Measurements from ENCODE around the gene ZSWIM6.

The ZSWIM6 gene

DNA sequence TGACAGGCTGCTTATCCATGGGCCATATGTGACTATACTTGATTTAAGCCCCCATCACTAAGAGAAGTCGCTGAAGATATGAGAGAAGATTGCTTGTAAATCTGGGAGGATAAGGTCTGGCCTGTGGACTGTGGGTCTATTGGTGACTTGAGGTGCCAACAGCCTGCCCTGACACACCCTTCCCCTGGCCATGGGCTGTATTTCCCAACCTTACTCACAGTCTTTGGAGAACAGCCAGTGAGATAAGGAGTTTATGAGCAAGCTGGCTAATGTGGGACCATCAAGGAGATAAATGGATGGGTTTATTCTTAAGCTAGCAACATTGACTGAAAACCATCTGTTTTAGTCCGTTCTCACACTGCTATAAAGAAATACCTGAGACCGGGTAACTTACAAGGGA is 231.3 kb downstream of the ZSWIM6 start:
- TF ChIP-seq, protein P1, sequence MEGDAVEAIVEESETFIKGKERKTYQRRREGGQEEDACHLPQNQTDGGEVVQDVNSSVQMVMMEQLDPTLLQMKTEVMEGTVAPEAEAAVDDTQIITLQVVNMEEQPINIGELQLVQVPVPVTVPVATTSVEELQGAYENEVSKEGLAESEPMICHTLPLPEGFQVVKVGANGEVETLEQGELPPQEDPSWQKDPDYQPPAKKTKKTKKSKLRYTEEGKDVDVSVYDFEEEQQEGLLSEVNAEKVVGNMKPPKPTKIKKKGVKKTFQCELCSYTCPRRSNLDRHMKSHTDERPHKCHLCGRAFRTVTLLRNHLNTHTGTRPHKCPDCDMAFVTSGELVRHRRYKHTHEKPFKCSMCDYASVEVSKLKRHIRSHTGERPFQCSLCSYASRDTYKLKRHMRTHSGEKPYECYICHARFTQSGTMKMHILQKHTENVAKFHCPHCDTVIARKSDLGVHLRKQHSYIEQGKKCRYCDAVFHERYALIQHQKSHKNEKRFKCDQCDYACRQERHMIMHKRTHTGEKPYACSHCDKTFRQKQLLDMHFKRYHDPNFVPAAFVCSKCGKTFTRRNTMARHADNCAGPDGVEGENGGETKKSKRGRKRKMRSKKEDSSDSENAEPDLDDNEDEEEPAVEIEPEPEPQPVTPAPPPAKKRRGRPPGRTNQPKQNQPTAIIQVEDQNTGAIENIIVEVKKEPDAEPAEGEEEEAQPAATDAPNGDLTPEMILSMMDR (IDR thresholded peaks at IDR 0.05; ENCODE audit: insufficient read depth, low read length, poor library complexity, severe bottlenecking): no peak
- TF ChIP-seq EZH2phosphoT487 (conservative IDR thresholded peaks at IDR 0.05; ENCODE audit: low read length): no peak
- Histone ChIP-seq H3K9ac (ENCODE audit: low read length) (no peak overlapping the region), H3K4me2 (ENCODE audit: low read depth, low read length, poor library complexity, severe bottlenecking) (no peak overlapping the region), H3K9me2 (replicated peaks; ENCODE audit: insufficient read depth, low read length) (no peaks in the 10 kb centered on the region), H3K4me3 (ENCODE audit: insufficient read depth, low read length, poor library complexity, severe bottlenecking) (no peak overlapping the region), H3K79me2 (ENCODE audit: insufficient read depth, low read length) (no peaks in the 10 kb centered on the region), H2AFZ (ENCODE audit: low read depth, low read length, severe bottlenecking) (no peak overlapping the region), H4K20me1 (ENCODE audit: low read depth, low read length) (no peaks in the 10 kb centered on the region), H3K9me3 (ENCODE audit: insufficient read depth, low read length) (no peaks in the 10 kb centered on the region), H3F3A (ENCODE audit: insufficient read depth) (no peaks in the 10 kb centered on the region), H3K27ac (ENCODE audit: low read depth, low read length) (no peak overlapping the region), H3K36me3 (ENCODE audit: low read length) (no peaks in the 10 kb centered on the region), H3K27me3 (ENCODE audit: low read length) (no peaks in the 10 kb centered on the region)

GRCh38 chr5:61567337-61567736 is 235.3 kb downstream of the ZSWIM6 start:
- H3K4me2 ChIP-seq (ENCODE audit: low read depth, low read length, poor library complexity, severe bottlenecking): no peak overlapping the region
- H3K4me3 ChIP-seq (ENCODE audit: insufficient read depth, low read length, poor library complexity, severe bottlenecking): no peak overlapping the region
- H3K36me3 ChIP-seq (ENCODE audit: low read length): no peaks in the 10 kb centered on the region
- H4K20me1 ChIP-seq (ENCODE audit: low read depth, low read length): no peaks in the 10 kb centered on the region
- H3K9ac ChIP-seq (ENCODE audit: low read length): no peak overlapping the region
- H3K9me3 ChIP-seq (ENCODE audit: insufficient read depth, low read length): no peaks in the 10 kb centered on the region
- H3K27ac ChIP-seq (ENCODE audit: low read depth, low read length): no peak overlapping the region
- H3F3A ChIP-seq (ENCODE audit: insufficient read depth): no peaks in the 10 kb centered on the region
- TF ChIP-seq, protein P1 (IDR thresholded peaks at IDR 0.05; ENCODE audit: insufficient read depth, low read length, poor library complexity, severe bottlenecking): no peak
- no peak for TF ChIP-seq EZH2phosphoT487 (conservative IDR thresholded peaks at IDR 0.05; ENCODE audit: low read length)
- H3K9me2 ChIP-seq (replicated peaks; ENCODE audit: insufficient read depth, low read length): no peaks in the 10 kb centered on the region
- H3K79me2 ChIP-seq (ENCODE audit: insufficient read depth, low read length): no peaks in the 10 kb centered on the region
- H2AFZ ChIP-seq (ENCODE audit: low read depth, low read length, severe bottlenecking): no peak overlapping the region
- H3K27me3 ChIP-seq (ENCODE audit: low read length): no peaks in the 10 kb centered on the region

DNA sequence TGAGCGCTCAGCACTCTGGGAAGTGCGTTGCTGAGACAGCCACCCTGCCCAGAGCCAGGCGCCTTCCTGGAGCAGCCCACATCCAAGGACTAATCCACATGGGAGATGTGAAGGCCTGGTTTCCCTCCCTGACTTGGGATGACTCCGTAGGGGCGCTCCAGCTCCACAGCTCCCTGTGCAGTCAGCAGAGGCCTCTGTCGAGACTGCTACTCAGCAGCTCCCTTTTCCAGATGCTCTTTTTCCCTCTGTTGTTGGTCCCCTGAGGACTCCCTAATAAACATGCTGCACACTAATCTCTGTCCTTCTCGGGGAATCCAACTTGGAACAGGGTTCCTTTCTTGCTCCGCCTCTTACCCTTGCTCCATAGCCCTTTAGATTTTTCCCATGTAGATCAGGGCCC is 237.3 kb downstream of the ZSWIM6 start:
- H3K4me3 ChIP-seq (ENCODE audit: insufficient read depth, low read length, poor library complexity, severe bottlenecking): no peak overlapping the region
- H3K36me3 ChIP-seq (ENCODE audit: low read length): no peaks in the 10 kb centered on the region
- no peak overlapping the region for H2AFZ ChIP-seq (ENCODE audit: low read depth, low read length, severe bottlenecking)
- H3K9ac ChIP-seq (ENCODE audit: low read length): no peak overlapping the region
- no peak for TF ChIP-seq EZH2phosphoT487 (conservative IDR thresholded peaks at IDR 0.05; ENCODE audit: low read length)
- TF ChIP-seq, protein P1 (IDR thresholded peaks at IDR 0.05; ENCODE audit: insufficient read depth, low read length, poor library complexity, severe bottlenecking): no peak
- no peaks in the 10 kb centered on the region for H4K20me1 ChIP-seq (ENCODE audit: low read depth, low read length)
- no peak overlapping the region for H3K27ac ChIP-seq (ENCODE audit: low read depth, low read length)
- H3K27me3 ChIP-seq (ENCODE audit: low read length): no peaks in the 10 kb centered on the region
- H3F3A ChIP-seq (ENCODE audit: insufficient read depth): no peaks in the 10 kb centered on the region
- H3K9me3 ChIP-seq (ENCODE audit: insufficient read depth, low read length): no peaks in the 10 kb centered on the region
- H3K9me2 ChIP-seq (replicated peaks; ENCODE audit: insufficient read depth, low read length): no peaks in the 10 kb centered on the region
- H3K79me2 ChIP-seq (ENCODE audit: insufficient read depth, low read length): no peaks in the 10 kb centered on the region
- H3K4me2 ChIP-seq (ENCODE audit: low read depth, low read length, poor library complexity, severe bottlenecking): no peak overlapping the region
